Gastrocnemius medialis (tissue), 4 donors: ENCODE results near the gene GPR132. TPM values are rescaled to one million over a fixed set of nuclear protein-coding genes. Genes with fewer than 3 reads are reported as not detected.
A peak's percentile ranks its signal among the peaks of the same experiment; 100 is the strongest.

ENCODE experiments used
- ATAC-seq, 2 donors: fragments of 150-250 bp; one replicate each; pipeline ENCODE4 v1.9.1; 2016
- DNase-seq, 2 donors: peaks; one replicate each; pipeline ENCODE4 v3.0.0-alpha.2; 2019
- H3K27ac ChIP-seq, 4 donors: fragments of 200-600 bp; sonication (generic); 1 replicate in 1 of 4; 2 replicates in 3 of 4; pipeline ENCODE4 v1.5.1; 2016 to 2018; ENCODE audit warnings: mild to moderate bottlenecking in 2 of 4, moderate library complexity in 1 of 4
- H3K27me3 ChIP-seq, 3 donors: fragments of 200-600 bp; sonication (generic) in 2 of 3; 1 replicate in 1 of 3; 2 replicates in 2 of 3; pipeline versions ENCODE4 v1.5.1 to v1.6.0; 2016 to 2019; ENCODE audit warnings: mild to moderate bottlenecking in 1 of 3, moderate library complexity in 1 of 3
- H3K36me3 ChIP-seq, 2 donors: fragments of 200-600 bp; sonication (generic) in 1 of 2; one replicate each; pipeline ENCODE4 v1.5.1; 2017 to 2018
- H3K4me1 ChIP-seq, 2 donors: fragments of 200-600 bp; sonication (generic) in 1 of 2; one replicate each; pipeline ENCODE4 v1.5.1; 2016 to 2017; ENCODE audit warnings: mild to moderate bottlenecking in 2 of 2
- H3K4me3 ChIP-seq, 4 donors: fragments of 200-600 bp; sonication (generic) in 3 of 4; 1 replicate in 1 of 4; 2 replicates in 3 of 4; pipeline ENCODE4 v1.5.1; 2016 to 2019; ENCODE audit warnings: mild to moderate bottlenecking in 2 of 4
- H3K9me3 ChIP-seq, 3 donors: fragments of 200-600 bp; sonication (generic) in 2 of 3; 1 replicate in 1 of 3; 2 replicates in 2 of 3; pipeline ENCODE4 v1.5.1; 2016 to 2019
- POLR2A ChIP-seq, 2 donors: fragments of 450-650 bp; IDR thresholded peaks; one replicate each; pipeline ENCODE4 v1.6.1; 2017; ENCODE audit warnings: antibody characterized with exemption in 2 of 2, mild to moderate bottlenecking in 2 of 2, moderate library complexity in 2 of 2
- in situ Hi-C, 4 donors: fragments of 200-750 bp; cut with MboI; loops; one replicate each; pipeline versions ENCODE4 v1.15.0 to v1.8.0; 2017; ENCODE audit warnings: low sequenced_read_pairs in 4 of 4
- intact Hi-C: fragments of 100-400 bp; cut with DNase I; formaldehyde crosslinking; loops from one replicate; pipeline ENCODE4 v1.15.1; 2023; ENCODE audit warnings: low total_unique reads
- total RNA-seq, 4 donors: library from RNA; depleted of rRNA; stranded (reverse); fragments of >200 nt; gene quantifications; one replicate each; pipeline versions ENCODE4 v1.1.0 to v1.2.3, GENCODE V29; 2016
- TF ChIP-seq, protein P1 (sequence below), 5 experiments: fragments of 450-650 bp in 3 of 5; fragments of 200-600 bp in 2 of 5; sonication (generic) in 2 of 5; IDR thresholded peaks in 4 of 5; conservative IDR thresholded peaks in 1 of 5; 1 replicate in 4 of 5; 2 replicates in 1 of 5; pipeline ENCODE4 v1.5.1; 2016 to 2019; ENCODE audit warnings: antibody characterized with exemption in 5 of 5, mild to moderate bottlenecking in 3 of 5, moderate library complexity in 3 of 5

GPR132 gene
- total RNA-seq, 4 donors from 2014 or later = 0.07 to 0.61 (median 0.26) TPM

DNA sequence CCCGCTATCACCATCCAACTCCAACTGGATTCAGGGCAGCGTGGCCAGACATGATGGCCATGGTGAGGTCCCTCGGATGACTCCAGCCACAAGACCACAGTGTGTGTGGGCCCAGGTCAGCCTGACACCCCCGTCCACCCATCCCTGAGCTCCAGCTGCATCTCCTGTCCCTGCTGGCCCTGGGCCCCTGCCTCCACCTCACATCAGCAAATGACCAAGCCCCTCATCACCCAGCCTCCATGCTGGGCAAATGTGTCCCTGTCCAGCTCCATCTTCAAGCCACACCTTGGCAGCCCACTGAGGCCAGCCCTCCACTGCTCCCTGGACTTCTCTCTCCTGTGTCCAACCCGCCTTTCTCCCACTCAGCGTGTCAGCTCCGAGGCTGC is 3.2 kb downstream of the GPR132 start:
- intact Hi-C loops (no loop called here), in situ Hi-C loops (no loop called here)
- H3K9me3 ChIP-seq = no peaks in the 10 kb centered on the region
- peaks cover 4 to 11% of the 10 kb centered on the region in 2 donors for H3K4me1 ChIP-seq
- H3K27ac ChIP-seq = peak overlapping the region; percentile 18 to 72 (median 68)
- peak overlapping the region in 1 of 4 donors; percentile 5 for H3K4me3 ChIP-seq
- no peaks in the 10 kb centered on the region for H3K36me3 ChIP-seq
- H3K27me3 ChIP-seq = no peaks in the 10 kb centered on the region
- DNase-seq (no peak), ATAC-seq (no peak)
- no peak for TF ChIP-seq POLR2A (IDR thresholded peaks at IDR 0.05)
- TF ChIP-seq, protein P1, sequence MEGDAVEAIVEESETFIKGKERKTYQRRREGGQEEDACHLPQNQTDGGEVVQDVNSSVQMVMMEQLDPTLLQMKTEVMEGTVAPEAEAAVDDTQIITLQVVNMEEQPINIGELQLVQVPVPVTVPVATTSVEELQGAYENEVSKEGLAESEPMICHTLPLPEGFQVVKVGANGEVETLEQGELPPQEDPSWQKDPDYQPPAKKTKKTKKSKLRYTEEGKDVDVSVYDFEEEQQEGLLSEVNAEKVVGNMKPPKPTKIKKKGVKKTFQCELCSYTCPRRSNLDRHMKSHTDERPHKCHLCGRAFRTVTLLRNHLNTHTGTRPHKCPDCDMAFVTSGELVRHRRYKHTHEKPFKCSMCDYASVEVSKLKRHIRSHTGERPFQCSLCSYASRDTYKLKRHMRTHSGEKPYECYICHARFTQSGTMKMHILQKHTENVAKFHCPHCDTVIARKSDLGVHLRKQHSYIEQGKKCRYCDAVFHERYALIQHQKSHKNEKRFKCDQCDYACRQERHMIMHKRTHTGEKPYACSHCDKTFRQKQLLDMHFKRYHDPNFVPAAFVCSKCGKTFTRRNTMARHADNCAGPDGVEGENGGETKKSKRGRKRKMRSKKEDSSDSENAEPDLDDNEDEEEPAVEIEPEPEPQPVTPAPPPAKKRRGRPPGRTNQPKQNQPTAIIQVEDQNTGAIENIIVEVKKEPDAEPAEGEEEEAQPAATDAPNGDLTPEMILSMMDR (IDR thresholded peaks at IDR 0.05 in 4 of 5, conservative IDR thresholded peaks at IDR 0.05 in 1 of 5) = no peak

DNA sequence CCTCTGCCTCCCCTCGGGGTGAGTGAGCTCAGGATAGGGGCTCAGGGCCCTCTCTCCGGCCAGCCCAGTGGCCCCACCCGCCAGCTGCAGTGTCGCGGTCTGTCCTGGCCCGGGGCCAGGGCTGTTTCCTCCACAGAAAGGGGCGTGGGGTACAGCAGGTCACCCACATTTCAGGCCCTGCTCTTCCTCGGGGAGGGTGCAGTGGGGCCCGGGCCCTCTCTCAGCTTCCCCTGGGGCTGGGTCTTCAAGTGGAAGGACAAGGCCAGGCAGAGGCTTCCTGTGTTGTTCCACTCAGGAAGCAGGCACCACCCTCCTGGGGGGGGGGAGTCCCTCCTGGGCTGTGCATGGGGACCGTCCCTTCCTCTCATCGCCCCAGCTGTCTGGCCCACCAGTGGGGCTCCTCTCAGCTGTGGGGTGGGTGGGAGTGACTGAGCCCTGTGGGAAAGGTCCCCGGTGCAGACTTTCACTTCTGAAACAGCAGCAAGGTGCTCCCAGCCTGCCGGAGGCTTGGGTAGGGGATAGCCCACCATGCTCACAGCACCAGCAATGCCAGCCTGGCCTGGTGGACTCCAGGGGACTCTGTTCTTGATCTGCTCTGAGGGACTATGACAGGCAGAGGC is 3.7 kb downstream of the GPR132 start:
- TF ChIP-seq, protein P1 (IDR thresholded peaks at IDR 0.05 in 4 of 5, conservative IDR thresholded peaks at IDR 0.05 in 1 of 5) = no peak
- no peak for TF ChIP-seq POLR2A (IDR thresholded peaks at IDR 0.05)
- Histone ChIP-seq H3K4me3 (peak overlapping the region in 1 of 4 donors; percentile 5), H3K27me3 (no peaks in the 10 kb centered on the region), H3K36me3 (no peaks in the 10 kb centered on the region), H3K27ac (peak overlapping the region; percentile 18 to 72 (median 68)), H3K9me3 (no peaks in the 10 kb centered on the region), H3K4me1 (peaks cover 4 to 11% of the 10 kb centered on the region in 2 donors)
- intact Hi-C loops (no loop called here), in situ Hi-C loops (no loop called here)
- ATAC-seq = peak; percentile 16 to 23
- peak in 1 of 2 donors; percentile 36 for DNase-seq

DNA sequence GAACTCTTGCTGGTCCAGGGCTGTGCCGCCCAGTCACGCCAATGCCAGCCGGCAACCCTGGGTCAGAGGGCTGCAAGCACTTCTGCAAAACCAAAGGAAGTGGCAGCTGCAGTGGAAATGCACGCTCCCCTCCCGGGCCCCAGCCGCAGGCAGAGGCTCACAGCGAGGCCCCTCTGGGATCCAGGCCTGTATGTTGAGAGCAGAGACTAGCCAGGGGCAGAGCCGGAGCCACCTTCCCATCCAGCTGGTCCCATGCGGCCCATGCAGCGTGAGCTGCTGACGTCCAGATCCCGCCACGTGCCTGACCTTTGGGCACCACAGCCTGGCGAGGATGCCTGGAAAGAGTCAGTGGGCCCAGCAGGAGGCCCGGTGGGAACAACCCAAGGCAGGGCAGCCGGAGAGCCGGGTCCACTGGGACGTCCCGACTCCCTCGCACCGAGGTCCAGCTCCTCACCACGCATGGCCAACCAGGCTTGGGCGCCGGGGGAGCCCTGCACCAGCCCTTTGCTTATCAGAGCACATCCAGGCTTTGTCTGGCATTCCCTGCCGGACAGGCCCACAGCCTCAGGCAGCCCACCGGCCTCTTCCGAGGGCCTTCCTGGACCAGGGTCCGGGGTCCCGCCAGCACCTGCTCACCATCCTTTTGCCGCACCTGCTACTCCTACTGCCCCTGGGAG is 4.3 kb downstream of the GPR132 start:
- intact Hi-C loops = no loop called here
- H3K4me3 ChIP-seq = peak overlapping the region in 1 of 4 donors; percentile 5

DNA sequence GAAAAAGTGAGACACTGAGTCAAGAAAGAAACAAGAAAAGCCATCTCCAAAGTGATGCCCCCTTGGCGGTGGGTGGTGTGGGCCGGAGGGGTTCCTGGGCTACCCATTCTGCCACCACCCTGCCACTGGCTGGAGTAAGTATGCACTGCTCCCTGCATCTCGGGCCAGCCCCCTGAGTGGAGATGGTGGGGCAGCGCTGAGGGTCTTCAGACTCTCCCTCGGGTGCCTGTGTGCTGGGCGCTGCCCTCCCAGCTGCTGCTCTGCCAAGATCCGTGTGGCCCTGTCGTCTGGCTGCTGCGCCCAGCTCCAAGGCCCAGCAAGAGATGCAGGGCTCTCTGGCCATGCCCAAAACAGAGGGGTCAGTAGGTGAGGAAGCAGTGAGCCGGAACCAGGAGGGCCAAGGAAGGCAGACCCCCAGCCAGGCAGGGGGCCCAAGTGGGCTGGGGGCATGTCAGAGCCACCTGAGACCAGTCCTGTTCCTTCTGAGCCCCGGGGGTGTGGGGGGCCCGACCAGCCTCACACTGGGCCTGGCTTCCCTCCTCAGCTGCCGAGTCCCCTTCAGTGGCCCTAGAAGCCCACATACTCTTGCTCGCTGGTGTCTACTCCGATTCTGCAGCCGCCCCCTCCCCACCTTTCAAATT is 5.2 kb downstream of the GPR132 start:
- in situ Hi-C loops = no loop called here
- H3K36me3 ChIP-seq = no peaks in the 10 kb centered on the region
- H3K27ac ChIP-seq = peak overlapping the region in 3 of 4 donors; percentile 27 to 72 (median 67)
- no peaks in the 10 kb centered on the region for H3K27me3 ChIP-seq
- TF ChIP-seq, protein P1 (IDR thresholded peaks at IDR 0.05 in 4 of 5, conservative IDR thresholded peaks at IDR 0.05 in 1 of 5) = no peak
- TF ChIP-seq POLR2A (IDR thresholded peaks at IDR 0.05) = no peak
- intact Hi-C loops = no loop called here
- no peak for ATAC-seq
- DNase-seq = no peak
- H3K4me1 ChIP-seq = peaks cover 4 to 11% of the 10 kb centered on the region in 2 donors
- no peak overlapping the region for H3K4me3 ChIP-seq
- H3K9me3 ChIP-seq = no peaks in the 10 kb centered on the region

More for the DNA sequence above, 4.3 kb downstream of the GPR132 start:
- Histone ChIP-seq H3K4me1 (peaks cover 4 to 11% of the 10 kb centered on the region in 2 donors), H3K36me3 (no peaks in the 10 kb centered on the region), H3K27ac (peak overlapping the region; percentile 16 to 72 (median 68)), H3K27me3 (no peaks in the 10 kb centered on the region), H3K9me3 (no peaks in the 10 kb centered on the region)
- in situ Hi-C loops = no loop called here
- no peak for ATAC-seq
- TF ChIP-seq, protein P1 (IDR thresholded peaks at IDR 0.05 in 4 of 5, conservative IDR thresholded peaks at IDR 0.05 in 1 of 5) = no peak
- no peak for TF ChIP-seq POLR2A (IDR thresholded peaks at IDR 0.05)
- no peak for DNase-seq
